Nephron (organoid): ENCODE results near the gene NXPH4.

Experiments used
- H3K27ac Mint-ChIP-seq, 3 experiments: 2 replicates each; pipeline ENCODE4 v1.8.0; 2020; ENCODE audit warnings: mixed read lengths in 3 of 3, mild to moderate bottlenecking in 2 of 3, moderate library complexity in 1 of 3
- H3K27me3 Mint-ChIP-seq: 2 replicates; pipeline ENCODE4 v1.8.0; 2021; ENCODE audit warnings: low read depth, mild to moderate bottlenecking, moderate library complexity, mixed read lengths
- H3K36me3 Mint-ChIP-seq: 2 replicates; pipeline ENCODE4 v1.8.0; 2020; ENCODE audit warnings: low read depth, mixed read lengths
- H3K4me1 Mint-ChIP-seq: 2 replicates; pipeline ENCODE4 v1.8.0; 2020; ENCODE audit warnings: mixed read lengths
- H3K4me3 Mint-ChIP-seq, 3 experiments: 2 replicates each; pipeline ENCODE4 v1.8.0; 2020; ENCODE audit warnings: mild to moderate bottlenecking in 3 of 3, mixed read lengths in 3 of 3, moderate library complexity in 2 of 3
- H3K9me3 Mint-ChIP-seq: 2 replicates; pipeline ENCODE4 v1.8.0; 2020; ENCODE audit warnings: mixed read lengths
- CTCF ChIP-seq, 3 experiments: fragments of 200-600 bp; sonication (generic); IDR thresholded peaks; one replicate each; pipeline ENCODE4 v1.5.0; 2021; ENCODE audit warnings: antibody characterized with exemption in 3 of 3; ENCODE audit not compliant: unreplicated experiment in 3 of 3

NXPH4 gene

GRCh38 chr12:57205186-57205585 lies 11.4 kb upstream of the NXPH4 start:
- no peaks in the 10 kb centered on the region for H3K9me3 Mint-ChIP-seq
- TF ChIP-seq CTCF (IDR thresholded peaks at IDR 0.05; ENCODE audit: unreplicated experiment in 3 of 3) = no peak

GRCh38 chr12:57205931-57206330 lies 10.7 kb upstream of the NXPH4 start:
- no peak for TF ChIP-seq CTCF (IDR thresholded peaks at IDR 0.05; ENCODE audit: unreplicated experiment in 3 of 3)
- no peak overlapping the region for H3K27ac Mint-ChIP-seq
- peaks cover 45% of the 10 kb centered on the region for H3K36me3 Mint-ChIP-seq
- no peaks in the 10 kb centered on the region for H3K4me1 Mint-ChIP-seq
- H3K4me3 Mint-ChIP-seq = no peak overlapping the region
- no peaks in the 10 kb centered on the region for H3K27me3 Mint-ChIP-seq
- H3K9me3 Mint-ChIP-seq = no peaks in the 10 kb centered on the region

More at GRCh38 chr12:57205186-57205585, 11.4 kb upstream of the NXPH4 start:
- Mint-ChIP-seq H3K27ac (no peak overlapping the region), H3K4me1 (no peaks in the 10 kb centered on the region), H3K36me3 (peaks cover 46% of the 10 kb centered on the region), H3K4me3 (no peak overlapping the region), H3K27me3 (no peaks in the 10 kb centered on the region)

GRCh38 chr12:57207731-57208630 lies 8.6 kb upstream of the NXPH4 start:
- Mint-ChIP-seq H3K4me3 (no peak overlapping the region), H3K27ac (no peak overlapping the region), H3K27me3 (peaks cover 3% of the 10 kb centered on the region), H3K4me1 (no peaks in the 10 kb centered on the region), H3K36me3 (peaks cover 42% of the 10 kb centered on the region), H3K9me3 (no peaks in the 10 kb centered on the region)
- no peak for TF ChIP-seq CTCF (IDR thresholded peaks at IDR 0.05; ENCODE audit: unreplicated experiment in 3 of 3)

- no peak for TF ChIP-seq CTCF (IDR thresholded peaks at IDR 0.05; ENCODE audit: unreplicated experiment in 3 of 3)
- peaks cover 6% of the 10 kb centered on the region for H3K4me1 Mint-ChIP-seq
- H3K9me3 Mint-ChIP-seq = no peaks in the 10 kb centered on the region
- no peak overlapping the region for H3K4me3 Mint-ChIP-seq
- H3K36me3 Mint-ChIP-seq = peaks cover 38% of the 10 kb centered on the region
- H3K27ac Mint-ChIP-seq = no peak overlapping the region
- peaks cover 9% of the 10 kb centered on the region for H3K27me3 Mint-ChIP-seq
These were observed 7.8 kb upstream of the NXPH4 start for GRCh38 chr12:57208631-57209282.

- no peaks in the 10 kb centered on the region for H3K9me3 Mint-ChIP-seq
- H3K36me3 Mint-ChIP-seq = peaks cover 28% of the 10 kb centered on the region
- peaks cover 18% of the 10 kb centered on the region for H3K4me1 Mint-ChIP-seq
- H3K27me3 Mint-ChIP-seq = peaks cover 21% of the 10 kb centered on the region
- TF ChIP-seq CTCF (IDR thresholded peaks at IDR 0.05; ENCODE audit: unreplicated experiment in 3 of 3) = no peak
- H3K27ac Mint-ChIP-seq = no peak overlapping the region
- H3K4me3 Mint-ChIP-seq = no peak overlapping the region
These were observed 6.7 kb upstream of the NXPH4 start for GRCh38 chr12:57209916-57210315.
